Fibroblast of skin of right quadriceps (primary cell): ENCODE data around the gene GPR26.

Source experiments
- DNase-seq: peaks from one replicate; pipeline ENCODE4 v3.0.0-alpha.2; 2013

The GPR26 gene

DNA sequence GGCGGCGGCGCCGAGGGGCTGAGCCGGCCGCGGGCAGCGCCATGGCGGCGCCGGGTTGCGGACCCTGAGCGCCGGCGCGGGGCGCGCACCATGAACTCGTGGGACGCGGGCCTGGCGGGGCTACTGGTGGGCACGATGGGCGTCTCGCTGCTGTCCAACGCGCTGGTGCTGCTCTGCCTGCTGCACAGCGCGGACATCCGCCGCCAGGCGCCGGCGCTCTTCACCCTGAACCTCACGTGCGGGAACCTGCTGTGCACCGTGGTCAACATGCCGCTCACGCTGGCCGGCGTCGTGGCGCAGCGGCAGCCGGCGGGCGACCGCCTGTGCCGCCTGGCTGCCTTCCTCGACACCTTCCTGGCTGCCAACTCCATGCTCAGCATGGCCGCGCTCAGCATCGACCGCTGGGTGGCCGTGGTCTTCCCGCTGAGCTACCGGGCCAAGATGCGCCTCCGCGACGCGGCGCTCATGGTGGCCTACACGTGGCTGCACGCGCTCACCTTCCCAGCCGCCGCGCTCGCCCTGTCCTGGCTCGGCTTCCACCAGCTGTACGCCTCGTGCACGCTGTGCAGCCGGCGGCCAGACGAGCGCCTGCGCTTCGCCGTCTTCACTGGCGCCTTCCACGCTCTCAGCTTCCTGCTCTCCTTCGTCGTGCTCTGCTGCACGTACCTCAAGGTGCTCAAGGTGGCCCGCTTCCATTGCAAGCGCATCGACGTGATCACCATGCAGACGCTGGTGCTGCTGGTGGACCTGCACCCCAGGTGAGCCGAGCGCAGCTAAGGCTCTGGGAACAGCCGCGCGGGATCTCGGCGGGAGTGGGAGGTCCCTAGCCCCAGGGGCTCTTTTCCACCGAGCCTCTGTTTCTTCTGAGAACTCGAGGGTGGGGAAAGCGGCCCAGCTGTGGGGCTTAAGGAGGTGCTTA lies at the start of gene GPR26:
TSS of gene GPR26 (plus strand) at position 38 of the 919 bp plus-strand sequence. CDS start at position 91, 53 bp downstream.
- DNase-seq = no peak

DNA sequence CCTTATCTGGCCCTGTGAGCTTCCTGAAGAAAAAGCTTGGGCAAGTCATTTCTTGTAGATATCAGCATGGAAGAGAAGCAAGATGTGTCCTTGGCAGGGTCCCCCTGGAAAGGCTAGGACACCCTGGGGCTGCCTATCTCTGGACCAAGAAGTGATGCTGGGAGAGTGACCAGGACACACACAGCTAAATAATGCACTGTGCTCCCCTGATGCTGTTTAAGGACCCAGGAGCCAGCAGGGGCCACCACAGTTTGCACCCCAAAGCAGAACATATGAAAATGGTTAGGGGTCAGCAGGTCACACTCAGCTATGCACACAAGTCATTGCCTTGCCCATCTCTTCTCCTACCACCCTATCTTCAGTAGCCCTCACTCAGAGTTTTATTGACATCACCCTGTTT lies 47.9 kb upstream of the GPR26 start:
- DNase-seq = no peak

DNA sequence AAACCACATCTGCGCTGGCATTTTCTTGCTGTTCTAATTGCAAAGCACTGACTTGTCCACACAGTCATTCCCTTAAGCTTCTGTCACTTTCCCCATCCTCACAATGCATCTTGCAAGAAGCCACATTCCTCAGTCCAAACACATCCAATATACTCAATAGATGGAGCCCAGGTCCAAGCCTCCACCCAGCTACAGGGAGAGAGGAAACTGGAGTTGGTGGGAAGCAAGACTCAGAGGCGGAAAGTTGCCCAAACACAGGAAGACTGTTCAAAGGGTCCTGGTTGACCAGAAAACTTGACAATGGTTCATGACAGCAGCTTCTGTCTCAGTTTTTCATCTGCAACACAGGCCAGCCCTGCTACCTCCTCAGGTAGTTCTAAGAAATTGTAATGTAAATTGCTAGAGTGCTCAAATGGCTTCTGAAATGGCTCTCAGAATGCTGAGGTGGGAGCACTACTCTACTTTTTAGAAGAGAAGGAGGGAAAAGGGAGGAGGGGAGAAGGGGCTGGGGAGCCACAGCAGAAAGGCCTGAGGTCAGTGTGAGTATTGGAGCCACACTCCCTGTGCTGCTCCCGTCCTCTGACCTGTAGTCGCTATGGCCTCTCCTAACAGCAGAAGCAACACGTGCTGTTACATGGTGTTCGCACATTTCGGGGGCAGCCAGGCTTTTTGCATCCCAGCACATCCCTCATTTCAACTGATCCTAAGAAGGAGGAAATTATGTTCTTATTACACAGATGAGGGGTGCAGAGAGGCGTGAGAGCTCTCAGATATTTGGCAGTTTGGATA lies 46.9 kb upstream of the GPR26 start:
- no peak for DNase-seq

DNA sequence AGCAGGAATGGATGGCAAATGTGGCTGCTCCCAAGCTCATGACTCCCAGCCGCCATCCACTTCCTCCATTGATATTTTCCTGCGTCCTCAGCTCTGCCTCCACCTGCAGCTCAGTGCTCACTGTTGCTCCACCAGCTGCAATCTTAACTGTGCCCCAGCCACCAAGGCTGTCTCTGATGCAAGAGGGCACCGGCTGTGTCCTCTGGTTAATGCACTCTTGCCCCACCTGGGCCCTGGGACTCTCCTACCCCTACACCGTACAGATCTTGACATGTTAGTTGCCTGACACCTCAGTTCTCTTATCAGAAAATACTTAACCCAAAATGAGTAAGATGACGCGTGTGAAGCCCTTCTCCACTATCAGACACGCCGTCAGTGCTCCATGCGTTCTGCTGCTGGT lies 45.5 kb upstream of the GPR26 start:
- no peak for DNase-seq

GRCh38 chr10:123621492-123621891 lies 44.7 kb upstream of the GPR26 start:
- no peak for DNase-seq

GRCh38 chr10:123621916-123622315 lies 44.2 kb upstream of the GPR26 start:
- DNase-seq = peak; percentile 27

DNA sequence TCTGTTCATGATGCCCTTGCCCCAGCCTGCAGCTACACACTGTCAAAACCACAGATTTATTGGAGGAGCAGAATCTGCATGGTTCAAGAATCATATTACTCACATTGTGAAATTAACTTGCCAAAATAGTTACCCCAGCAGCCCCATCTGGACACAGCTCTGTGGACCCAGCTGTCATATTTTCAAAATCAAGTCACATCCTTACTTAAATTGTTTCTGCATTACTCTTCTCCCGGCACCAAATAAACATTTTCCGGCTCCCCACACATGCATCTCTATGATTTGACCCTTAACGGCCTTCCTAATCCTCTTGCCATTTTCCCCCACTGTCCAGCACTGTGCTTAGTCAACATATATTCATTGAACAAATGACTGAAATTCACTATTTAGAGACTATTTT lies 43.8 kb upstream of the GPR26 start:
- peak; percentile 66 for DNase-seq

DNA sequence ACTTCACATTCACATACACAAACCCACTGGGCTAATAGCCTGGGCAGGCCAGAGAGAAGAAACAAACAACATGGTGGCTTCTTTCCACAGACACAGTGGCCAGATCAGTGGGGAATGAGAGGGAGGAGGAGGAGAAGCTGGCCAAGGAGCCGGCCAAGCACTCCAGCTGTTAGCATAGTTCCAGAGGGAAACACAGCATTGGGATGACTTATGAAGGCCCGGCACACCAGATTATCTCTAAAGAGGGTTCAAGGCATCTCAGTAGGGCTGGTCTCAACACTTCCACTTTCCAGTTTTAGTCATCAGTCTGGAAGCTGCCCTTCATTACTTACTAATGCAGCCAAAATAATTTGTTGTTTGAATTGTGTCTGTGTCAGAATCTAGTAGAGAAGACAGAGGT lies 42.1 kb upstream of the GPR26 start:
- DNase-seq = no peak

DNA sequence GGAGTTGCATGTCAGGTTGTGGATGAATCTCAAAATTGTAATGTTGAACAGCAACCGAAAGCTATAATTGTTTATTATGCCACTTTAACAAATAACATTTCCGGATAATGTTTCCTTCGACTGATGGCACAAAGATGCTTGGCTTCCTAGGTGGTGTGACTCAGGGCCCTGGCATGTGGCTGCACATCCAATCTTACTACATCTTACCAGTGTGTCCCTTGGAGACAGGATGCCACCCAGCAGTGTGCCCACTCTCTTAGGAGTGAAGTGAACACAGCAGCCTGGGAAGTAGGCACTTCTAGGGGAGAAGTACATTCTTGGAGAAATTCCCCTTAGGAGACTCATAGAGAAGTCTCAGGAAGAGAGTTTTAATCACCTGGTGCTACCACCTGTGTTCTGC lies 33.0 kb upstream of the GPR26 start:
- DNase-seq = no peak

DNA sequence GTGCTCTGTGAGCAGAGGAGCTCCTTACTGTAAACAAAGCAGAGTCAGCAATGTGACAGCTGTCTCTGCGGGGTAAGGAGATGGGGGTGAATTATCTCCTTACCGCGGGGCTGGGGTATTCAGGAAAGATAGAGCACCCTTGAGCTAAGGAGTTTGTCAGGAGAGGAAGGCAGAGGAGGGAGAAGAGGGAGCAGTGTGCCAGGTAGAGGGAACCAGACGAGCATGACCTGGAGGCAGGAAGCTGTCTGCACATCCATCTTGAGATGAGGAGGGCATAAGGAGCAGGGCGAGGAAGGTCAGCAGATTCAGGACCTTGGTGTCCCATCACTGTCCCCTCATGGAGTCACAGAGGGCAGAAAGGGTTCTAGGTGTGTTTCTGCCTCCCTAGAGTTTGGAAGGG lies 32.5 kb upstream of the GPR26 start:
- no peak for DNase-seq

DNA sequence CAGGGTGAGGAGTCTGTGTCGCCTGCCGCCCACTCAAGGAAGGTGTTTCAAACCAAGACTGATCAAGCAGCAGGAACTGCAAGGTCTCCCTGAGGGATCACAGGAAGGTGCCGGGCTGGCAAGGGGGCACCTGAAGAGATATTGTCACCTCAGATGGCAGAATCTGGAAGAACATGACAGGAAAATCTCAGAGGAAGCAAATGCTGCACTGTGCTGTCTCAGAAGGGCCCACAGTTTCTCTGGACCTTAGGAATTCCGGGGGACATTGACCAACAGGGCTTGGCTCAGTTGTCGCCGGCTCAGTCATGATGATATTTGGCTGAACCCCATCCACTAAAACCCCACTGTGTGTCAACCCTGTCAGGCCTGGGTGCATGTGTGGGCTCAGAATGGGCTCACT lies 31.9 kb upstream of the GPR26 start:
- DNase-seq = no peak

DNA sequence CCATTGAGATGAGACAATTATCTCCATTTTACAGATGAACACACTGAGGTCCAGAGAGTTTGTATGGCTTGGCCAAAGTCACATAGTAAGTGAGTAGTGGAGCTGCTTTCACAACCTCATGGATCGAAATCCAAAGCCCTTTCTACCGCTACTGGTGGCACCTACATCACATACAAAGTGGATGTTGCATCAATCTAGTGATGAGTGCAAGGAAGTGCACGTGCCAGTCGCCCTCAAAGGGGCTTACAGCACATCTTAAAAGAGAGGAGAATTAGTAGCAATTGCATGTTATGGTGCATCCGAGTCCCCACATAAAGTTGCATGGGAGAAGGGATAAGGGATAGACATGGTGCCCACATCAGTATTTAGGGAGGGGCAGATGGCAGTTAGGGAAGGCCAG lies 31.0 kb upstream of the GPR26 start:
- no peak for DNase-seq

DNA sequence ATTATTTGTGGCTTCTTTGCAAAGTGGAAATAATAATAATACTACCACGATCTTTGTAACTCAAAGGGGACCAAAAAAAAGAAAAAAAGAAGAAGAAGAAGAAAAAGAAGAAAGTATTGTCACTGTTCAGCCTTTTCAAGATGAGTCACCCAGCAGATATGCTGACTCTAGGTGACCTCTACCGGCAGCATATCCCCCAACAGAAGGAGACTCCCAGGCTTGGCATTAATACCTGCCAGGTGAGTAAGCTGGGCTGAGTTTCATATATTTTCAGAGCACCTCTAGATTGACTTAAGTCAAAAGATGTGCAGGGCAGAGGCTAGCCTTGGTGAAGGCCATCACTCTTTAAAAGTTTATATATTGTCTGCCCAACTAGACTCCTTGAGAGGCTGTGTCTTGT lies 30.4 kb upstream of the GPR26 start:
- DNase-seq = no peak

- no peak for DNase-seq
Measured at GRCh38 chr10:123636598-123637325, 29.4 kb upstream of the GPR26 start.

DNA sequence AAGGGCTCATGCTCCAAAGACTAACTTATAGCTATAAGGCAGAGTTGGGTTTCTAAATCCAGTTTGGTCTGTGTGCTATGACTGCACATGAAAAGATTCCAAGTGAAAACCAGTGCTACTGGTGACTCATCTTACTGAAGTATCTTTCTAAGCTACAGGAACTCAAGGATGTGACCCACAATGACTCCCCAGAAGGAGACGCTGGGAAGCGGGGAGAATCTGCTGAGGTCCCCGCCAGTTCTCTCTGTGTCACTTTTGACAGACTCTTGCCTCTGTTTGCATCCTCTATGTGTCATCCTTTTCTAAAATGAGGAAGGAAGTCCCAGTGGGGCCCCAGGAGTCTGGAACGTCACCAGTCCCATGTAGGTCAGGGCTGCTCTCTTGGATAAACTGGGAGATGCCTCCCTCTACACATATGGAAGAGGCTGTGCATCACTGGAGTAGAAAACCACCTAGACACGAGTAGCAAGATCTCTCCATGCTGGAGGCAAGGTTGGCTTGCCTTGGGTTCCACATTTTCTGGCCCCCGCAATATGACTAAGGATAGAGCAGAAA lies 28.8 kb upstream of the GPR26 start:
- peak; percentile 85 for DNase-seq

- no peak for DNase-seq
Measured at GRCh38 chr10:123639131-123639530, 27.0 kb upstream of the GPR26 start.

DNA sequence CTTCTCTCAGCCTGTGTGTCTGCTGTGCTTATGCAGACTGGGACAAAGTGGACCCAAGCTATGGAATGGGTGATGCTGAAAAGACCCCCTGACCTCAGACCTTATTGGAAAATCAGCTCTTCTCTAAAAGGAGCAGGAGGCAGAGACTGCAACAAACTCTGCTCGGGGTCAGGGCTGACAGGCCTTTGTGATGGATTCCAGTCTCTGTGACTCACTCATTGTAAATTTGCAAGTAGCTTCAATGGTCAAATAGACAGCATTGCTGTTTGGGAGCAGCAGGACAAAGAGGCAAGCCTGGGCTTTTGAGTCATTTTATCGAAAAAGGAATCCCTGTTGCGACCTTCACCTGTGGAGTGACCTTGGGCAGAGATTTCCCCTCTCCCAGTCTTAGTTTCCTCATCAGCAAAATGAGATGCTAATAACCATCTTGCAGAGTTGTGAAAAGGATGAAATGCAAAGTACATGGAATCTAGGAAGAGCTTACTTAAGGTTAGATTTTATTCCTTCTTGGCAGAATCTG lies 26.1 kb upstream of the GPR26 start:
- peak; percentile 40 for DNase-seq

DNA sequence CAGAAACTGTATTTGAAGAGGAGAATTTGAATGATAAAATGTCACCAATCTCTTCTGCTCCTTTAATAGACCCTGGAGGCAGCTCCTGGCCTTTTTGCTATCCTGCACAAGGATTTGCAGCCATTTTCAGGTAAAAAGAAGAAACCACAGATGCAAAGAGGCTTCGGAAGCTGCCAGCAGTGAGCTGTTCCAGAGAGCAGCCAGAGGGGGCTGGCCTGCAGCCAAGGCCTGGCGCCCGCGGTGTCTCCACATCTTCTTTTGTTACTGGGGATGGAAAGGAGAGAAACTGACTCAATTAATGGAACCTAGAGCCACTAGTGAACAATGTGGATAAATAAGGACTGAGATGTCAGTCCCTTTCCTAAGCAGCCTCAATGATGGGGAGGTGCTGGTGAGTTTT lies 23.9 kb upstream of the GPR26 start:
- no peak for DNase-seq

- no peak for DNase-seq
Measured at GRCh38 chr10:123642697-123643096, 23.5 kb upstream of the GPR26 start.

GRCh38 chr10:123643315-123643714 lies 22.8 kb upstream of the GPR26 start:
- no peak for DNase-seq

DNA sequence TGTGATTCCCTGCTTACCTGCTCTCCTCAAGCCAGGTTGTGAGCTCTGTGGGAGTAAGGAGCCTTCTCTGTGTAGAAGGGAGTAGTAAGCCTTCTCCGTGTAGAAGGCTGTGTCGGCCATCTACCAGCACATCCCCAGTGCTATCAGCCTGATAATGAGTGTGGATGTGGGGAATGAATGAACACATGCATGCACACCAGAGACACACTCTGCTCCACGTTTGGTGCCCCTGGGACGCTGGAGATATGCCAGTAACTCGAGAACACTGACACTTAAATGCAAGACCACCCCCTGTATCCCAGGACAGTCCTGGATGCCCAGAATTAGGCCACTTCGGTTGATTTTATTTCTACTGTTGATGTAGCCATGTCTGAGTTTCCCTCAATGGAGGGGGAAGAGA lies 21.1 kb upstream of the GPR26 start:
- no peak for DNase-seq

DNA sequence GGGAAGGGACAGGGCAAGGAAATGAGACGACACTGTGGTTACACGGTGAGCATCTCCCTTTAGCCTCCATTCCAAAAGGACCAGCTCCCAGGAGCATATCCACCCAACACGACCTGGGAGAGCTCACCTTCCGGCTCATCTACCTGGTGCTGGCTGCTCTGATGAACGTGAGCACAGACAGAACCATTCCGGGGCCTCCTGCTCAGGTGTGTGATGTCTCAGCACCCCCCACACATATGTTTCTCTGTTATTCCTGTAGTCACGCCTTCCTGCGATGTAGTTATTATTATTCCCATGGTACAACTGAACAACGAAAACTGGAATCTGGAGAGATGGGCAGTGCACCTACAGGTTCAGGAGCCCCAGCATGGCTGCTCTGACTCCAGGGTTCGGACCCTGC lies 20.5 kb upstream of the GPR26 start:
- no peak for DNase-seq

DNA sequence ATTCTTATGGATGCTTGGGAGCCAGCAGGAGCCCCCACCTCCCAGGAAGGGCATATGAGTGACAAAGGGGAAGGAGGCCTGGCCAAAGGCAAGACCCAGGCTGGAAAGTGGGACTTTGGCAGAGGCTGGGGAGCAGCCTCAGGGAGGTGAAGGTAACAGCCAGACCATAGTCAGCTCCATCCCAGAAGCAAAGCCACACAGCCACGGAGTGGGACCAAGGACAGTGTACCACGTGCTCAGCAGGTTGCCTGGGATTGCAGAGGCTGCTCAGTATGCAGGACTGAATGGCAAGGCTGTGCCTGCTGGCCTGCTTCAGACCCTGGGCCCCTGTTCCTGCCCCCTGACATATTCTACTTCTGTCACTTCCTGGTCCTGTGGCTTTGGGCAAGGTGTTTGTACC lies 17.6 kb upstream of the GPR26 start:
- DNase-seq = no peak
